22Rv1 (cell line): ENCODE results near the gene PROZ.

Source experiments
- CTCF ChIP-seq: fragments of 450-650 bp; IDR thresholded peaks from 2 replicates; pipeline ENCODE4 v1.5.1; 2017; ENCODE audit warnings: mild to moderate bottlenecking
- ZFX ChIP-seq: fragments of 450-650 bp; IDR thresholded peaks from 2 replicates; pipeline ENCODE4 v1.6.1; 2017; ENCODE audit warnings: antibody characterized with exemption, borderline replicate concordance

- TF ChIP-seq CTCF (no peak), ZFX (no peak)
Measured at GRCh38 chr13:113216254-113217048, 58.0 kb downstream of the PROZ start.
